H1 (cell line): ENCODE results near the gene ATF7IP2. TPM values are rescaled to one million over a fixed set of nuclear protein-coding genes. Genes with fewer than 3 reads are reported as not detected.

Source experiments
- CBX8 ChIP-seq: fragments of 300-800, 300-1000 bp; sonication (generic); IDR thresholded peaks from 2 replicates; pipeline ENCODE4 v1.7.1; 2016; ENCODE audit warnings: low read depth, low read length, borderline replicate concordance
- polyA plus RNA-seq, 7 experiments: library from polyadenylated mRNA; depleted of rRNA in 3 of 7; stranded (reverse) in 5 of 7; unstranded in 2 of 7; fragments of >200 nt in 5 of 7; fragments of 200-250 nt in 2 of 7; gene quantifications; 1 replicate in 5 of 7; 2 replicates in 1 of 7; 4 replicates in 1 of 7; pipeline versions ENCODE4 v1.2.1 to v1.2.3, GENCODE V29; 2011 to 2013; ENCODE audit warnings: missing spikeins in 2 of 7, mixed read lengths in 2 of 7
- total RNA-seq: library from RNA; stranded (reverse); fragmentation: NEBNext Ultra II Directional; extraction: Animal tissue kit (Norgen Biotek cat#: 25700); gene quantifications from 2 replicates; pipeline ENCODE4 v1.2.1, GENCODE V29; 2021

Gene ATF7IP2
- total and polyA plus RNA-seq, 2 of the 8 experiments (the other 6 are each of a cell fraction or from before 2014, with no cell fraction given), result 28.7 to 32.8 TPM

DNA sequence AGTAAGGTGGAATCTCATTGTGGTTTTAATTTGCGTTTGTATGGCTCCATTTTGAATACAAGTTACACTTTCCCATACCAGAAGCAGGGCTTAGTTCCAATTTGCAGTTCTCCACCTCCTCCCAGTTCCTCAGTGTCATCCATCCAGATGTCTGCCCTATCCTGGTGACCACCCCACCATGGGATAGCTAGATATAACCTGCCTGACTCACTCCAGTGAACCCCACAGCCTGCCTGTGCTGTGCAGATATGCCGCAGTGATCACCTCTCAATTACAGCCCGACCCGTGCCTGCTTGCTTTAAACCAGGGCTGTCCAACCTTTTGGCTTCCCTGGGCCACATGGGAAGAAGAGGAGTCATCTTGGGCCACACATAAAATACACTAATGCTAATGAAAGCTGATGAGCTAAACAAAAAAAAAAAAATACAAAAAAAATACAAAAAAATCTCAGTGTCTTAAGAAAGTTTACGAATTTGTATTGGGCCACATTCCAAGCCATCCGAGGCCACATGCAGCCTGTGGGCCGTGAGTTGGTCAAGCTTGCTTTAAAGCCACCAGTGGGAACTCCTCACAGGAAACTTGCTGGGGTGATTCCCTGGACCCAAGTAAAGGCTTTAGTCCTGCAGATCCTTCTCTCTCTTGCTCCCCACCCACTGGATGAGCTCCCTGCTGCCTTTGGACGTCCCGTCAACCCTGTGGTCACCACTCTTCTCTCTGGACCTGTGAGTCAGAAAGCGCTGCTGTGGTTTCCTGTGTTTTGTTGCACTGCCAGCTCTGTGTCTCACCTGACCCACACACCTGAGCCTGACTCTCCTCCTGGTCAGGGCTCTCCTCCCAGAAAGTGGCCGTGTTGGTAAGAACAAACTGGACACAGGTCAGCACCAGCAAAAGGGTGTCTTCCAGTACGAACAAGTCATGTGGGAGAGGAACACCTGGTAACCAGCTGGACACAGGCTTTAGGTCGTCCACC lies 111.6 kb downstream of the ATF7IP2 start (continued):
- no peak for TF ChIP-seq CBX8
